HG03103 (cell line): ENCODE results near the gene PICALM.

Source experiments
- ATAC-seq: cut with Tn5 transposase; IDR thresholded peaks from one replicate; pipeline ENCODE4 v1.9.1; 2021; ENCODE audit warnings: low read depth; ENCODE audit not compliant: unreplicated experiment

PICALM gene

DNA sequence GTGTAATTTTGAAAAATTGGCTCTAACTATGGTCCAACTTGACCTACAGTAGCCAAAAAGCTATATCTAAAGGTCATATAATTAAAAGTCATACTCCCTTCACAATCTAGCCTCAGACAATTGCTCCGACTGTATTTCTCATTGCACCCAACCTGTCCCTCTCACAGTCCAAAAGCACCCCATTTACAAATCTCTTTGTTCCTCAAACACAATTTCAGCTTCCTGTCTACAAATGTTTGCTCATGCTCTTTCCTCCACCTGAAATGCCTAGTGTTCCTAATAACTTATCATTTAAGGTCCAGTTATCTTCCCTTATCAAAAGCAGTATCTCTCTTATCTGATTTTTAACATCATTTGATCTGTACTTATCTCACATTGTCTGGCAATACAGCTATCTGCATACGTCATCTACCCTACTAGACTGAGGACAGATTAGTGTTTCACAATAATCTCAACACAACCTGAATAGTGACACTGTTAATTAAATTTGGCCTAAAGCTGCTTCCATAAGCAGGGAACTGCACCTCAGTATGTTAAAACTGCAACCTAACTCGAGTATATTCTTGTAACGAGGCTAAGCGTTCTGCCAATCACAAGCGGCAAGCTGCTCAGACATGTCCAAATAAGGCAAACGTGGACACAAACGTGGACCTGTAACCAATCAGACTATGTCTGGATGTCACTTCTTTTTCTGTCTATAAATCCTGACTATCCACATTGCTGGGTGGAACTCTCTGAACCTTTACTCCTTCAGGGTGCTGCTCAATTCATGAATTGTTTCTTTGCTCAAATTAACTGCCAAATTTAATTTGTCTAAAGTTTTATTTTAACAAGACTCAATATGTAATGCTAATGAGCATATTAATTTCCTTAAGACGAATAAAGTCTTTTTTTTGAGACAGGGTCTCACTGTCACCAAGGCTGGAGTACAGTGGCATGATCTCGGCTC, 15.9 kb downstream of the PICALM start:
- ATAC-seq: no peak

DNA sequence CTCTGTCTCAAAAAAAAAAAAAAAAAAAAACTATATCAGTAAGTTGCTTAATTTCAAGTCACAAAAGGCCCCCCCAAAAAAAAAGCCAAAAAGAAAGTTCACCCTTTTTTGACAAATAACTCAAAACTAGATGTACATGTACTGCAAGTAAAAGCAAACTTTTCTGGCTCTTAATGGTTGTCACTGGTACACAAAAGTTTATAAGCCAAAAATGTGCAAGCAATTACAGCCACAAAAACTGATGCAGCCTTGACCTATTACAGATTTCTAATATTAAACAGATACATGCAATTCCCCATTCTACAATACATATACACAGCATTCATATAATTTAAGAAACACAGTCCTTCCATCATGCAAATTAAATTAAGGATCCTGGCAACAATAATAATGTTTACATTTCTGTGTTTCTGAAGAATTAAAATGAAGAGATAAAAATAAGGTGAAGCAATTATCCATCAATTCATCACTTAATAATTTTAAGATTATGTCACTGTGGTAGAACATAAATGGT, 18.6 kb downstream of the PICALM start:
- no peak for ATAC-seq

DNA sequence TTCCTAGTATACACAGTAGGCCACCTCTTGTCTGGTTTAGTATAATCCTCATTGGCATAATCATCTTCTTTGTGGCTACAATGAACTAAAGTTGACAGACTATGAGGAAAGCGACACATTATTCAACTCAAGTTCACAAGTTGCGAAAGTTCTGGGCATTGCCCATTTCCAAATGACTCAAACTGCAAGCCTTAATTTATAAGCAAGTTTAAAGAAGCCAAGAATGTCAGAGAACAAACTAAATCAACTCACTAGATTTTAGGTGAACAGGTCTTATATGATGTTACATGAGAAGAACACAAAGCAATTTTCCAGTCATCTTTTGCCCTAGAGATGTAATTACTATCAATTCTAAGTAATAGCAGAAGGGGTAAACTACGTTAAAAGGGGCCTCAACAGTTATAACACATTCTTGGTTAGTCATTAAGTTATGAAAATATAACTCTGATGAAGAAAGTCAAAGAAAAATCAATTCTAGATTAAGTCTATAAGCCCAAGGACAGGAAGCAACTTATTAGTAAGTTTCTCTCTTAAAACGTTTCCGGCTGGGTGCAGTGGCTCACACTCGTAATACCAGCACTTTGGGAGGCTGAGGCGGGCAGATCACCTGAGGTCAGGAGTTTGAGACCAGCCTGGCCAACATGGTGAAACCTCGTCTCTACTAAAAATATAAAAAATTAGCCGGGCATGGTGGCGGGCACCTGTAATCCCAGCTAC, 21.5 kb downstream of the PICALM start:
- ATAC-seq: no peak

DNA sequence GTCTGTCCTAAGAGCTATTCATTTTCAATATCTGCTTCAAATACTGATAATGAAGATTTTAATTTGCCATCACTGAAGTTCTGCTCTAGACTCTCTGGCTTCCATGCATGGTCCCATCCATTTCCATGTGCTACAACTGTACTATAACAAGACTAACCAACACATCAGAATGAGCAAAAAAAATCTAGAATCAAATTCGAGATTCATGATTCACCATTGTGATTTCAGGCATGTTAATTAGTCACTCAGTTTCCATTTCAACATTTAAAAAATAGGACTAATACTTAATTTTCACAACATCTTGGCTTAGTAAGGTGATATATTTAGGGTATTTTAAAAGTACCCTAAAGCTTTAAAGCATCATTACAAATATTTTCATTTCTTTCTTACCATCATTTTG, 22.8 kb downstream of the PICALM start:
- no peak for ATAC-seq

DNA sequence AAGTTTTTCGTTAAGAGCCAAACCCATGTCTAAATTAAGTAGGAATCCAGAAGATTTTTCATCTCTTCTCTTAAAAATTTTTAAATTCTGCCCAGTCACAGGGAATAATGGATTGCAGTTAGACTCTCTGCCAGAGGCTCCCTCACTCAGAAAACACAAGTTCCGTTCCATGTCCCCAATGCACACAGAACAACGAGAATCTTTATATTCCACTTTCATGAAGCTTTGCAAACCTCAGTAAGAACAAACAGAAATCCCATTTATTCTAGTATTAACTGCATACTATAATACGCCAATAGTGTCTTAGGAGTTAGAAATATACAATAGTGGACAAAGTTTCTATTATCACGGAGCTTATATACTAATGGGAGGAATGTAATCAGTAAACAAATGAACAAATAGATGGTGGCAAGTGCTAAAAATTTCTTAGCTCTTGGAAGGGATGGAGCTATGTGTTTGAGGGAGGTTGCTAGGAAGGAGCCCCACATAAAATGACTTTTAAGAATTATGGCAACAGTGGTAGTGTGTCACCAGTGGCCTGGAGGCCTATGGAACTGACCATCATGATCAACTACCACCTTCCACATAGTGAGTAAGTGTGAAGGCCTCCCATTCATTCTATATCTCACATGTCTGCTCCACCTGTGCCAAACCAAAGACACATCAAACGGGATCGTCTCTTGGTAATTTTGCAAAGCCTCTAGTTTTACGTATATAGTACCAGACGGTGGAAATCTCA, 24.9 kb downstream of the PICALM start:
- ATAC-seq: no peak

DNA sequence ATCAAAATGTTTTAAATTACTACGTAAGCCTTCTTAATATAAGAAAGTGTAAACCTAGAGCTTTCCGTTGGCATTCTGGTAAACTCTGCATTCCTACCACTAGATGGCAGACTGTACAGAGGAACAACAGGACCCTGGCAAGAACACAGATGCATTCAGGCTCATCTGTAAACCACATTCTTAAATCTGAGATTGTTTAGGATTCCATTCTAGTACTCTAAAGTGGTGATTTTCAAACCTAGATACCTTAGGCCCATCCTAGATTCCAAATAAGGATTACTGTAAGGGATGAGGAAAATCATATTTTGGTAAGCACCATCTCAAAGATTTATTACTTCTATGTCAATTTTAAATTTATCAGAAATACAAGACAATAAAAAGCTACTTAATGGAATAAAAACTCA, 26.9 kb downstream of the PICALM start:
- ATAC-seq: peak; percentile 48

DNA sequence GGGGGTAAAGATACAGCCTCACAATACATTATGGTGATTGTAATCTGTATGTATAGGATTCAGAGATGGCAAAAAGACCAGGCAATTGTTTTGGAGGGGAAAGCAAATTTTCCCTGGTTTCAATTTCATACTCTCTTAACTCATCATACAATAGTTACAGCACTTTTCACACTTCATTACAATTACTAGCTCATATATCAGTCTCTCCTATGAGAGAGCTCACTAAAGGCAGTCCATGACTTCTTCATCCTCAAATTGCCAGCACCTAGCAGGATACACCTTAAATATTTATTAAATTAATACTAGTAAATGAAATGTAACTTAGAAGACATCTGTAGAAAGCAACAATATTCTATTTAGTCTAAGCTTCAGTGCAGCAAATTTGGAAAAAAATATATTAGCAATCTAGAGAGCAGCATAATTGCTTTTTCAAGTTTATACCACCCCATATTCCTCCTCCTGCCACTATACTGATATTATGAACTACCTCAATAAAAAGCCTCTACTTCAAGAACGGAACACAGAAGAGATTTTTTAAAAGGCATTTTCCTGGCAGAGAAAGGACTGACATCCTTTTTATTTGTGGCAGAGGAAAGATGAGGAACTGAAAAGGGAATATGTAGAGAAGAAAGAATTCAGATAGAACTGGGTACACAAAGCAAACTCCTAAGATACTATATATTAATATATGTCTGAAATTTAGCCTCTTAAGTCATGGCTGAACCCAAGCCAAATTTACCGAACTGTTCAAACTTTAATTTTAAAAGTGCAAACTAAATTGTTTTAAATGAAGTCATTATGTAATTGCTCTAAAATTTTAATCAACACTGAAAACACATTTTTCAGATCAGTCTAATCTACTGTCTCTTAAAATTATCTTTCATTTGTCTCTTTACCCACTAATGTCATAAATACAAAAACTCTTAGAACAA, 27.7 kb downstream of the PICALM start:
- no peak for ATAC-seq

DNA sequence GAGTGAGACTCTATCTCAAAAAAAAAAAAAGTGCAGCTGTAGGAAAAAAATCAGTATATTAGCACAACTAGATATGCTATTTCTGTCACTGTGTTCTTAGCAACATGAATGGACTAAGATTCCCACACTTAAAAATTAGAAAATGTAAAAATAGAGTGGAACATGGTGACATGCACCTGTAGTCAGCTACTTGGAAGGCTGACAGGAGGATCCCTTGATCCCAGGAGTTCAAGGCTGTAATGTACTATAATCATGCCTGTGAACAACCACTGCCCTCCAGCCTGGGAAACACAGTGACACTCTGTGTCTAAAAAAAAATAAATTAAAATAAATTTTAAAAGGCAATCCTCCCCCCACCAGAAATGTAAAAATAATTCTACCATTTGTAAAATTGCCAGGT, 29.8 kb downstream of the PICALM start:
- ATAC-seq: no peak

DNA sequence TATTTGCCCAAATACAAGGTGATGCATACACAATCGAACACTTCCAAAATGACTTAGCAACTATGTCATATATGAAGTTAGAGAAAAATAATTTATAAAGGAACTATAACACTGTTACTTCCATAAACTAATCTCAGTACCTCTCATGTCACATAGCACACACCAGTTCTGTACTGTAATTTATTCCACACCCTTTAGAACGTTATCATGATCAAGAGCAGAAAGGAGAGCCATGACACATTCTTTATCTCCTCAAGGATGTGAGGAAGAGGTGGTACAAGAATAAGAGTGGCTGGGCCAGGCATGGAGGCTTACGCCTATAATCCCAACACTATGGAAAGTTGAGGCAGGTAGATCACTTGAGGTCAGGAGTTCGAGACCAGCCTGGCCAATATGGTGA, 31.1 kb downstream of the PICALM start:
- ATAC-seq: no peak

DNA sequence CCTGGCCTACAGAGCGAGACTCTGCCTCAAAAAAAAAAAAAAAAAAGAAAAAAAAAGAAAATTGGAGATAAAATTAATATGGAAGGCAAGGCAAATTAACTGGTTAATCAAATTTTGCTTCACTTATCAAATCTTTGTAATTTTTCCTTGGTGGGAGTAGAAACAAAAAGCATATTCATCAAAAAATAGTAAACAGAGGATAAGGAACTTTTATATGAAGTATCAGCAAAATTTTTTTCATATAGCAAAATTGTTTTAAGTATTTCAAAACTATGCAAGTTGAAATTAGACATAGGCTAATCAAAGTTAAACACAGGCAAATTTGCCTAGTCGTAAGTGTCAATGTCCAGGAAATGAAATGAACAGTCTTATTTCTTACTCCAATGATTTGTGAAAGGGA, 33.0 kb downstream of the PICALM start:
- no peak for ATAC-seq

DNA sequence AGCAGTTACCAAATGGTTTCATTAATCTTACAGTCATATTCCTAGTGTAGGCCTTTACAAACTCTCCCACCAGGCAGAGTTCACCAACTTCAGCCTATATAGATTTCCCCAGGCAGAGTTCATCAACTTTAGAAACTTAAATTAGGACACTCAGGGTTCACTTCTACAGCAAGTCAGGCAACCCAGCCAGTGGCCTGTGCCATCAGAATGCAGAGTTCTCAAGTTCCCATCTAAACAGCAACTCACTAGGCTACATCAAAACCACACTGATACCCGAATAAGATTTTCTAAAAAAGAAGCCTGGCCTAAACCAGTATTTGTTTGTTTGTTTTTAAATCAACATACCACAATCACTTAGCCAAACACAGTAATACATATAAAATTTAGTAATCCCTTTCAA, 33.7 kb downstream of the PICALM start:
- ATAC-seq: no peak

DNA sequence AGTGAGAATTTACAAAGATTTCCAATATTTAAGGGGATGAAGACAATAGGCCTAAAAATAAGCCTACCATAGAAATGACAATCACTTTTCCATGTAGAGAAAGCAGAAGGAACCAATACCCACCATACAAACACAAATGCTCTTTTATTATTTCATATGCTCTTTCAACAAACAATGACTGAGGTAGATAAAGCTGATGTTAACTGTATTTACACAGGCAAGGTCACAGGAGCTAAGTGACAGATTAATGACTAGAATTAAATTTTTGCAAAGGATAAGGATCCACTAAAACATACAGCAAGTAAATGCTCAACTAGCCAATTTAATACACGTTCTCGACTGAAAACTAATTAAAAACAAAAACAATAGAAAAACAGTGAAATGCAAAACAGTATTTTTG, 34.2 kb downstream of the PICALM start:
- ATAC-seq: no peak

DNA sequence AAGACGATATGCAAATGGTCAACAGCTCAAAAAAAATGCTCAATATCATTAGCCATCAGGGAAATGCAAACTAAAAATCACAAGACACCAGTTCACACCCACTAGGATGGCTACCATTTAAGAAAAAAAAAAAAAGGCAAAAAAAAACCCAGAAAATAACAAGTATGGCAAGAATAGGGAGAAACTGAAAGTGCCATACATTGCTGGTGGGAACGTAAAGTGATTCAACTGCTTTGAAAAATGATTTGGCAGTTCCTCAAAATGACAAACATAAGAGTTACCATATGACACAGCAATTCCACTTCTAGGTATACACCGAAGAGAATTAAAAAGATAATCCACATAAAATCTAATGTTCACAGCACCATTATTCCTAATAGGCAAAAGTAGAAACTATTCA, 47.5 kb downstream of the PICALM start:
- no peak for ATAC-seq

DNA sequence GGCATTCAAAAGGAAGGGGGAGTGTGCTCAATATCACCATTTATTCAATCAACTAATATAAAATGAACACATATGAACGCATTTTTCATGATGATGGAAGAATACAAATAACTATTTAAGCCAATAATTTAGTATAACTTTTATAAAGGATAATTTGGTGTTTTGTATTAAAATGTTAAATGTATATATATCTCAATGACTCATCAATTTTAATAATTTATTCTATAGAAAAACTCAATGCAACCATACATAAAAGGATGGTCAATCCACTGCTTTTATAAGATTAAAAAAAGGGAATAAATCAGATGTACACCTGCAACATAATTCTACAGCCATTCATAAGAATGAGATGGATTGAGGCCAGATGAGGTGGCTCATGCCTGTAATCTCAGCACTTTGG, 50.6 kb downstream of the PICALM start:
- ATAC-seq: no peak

DNA sequence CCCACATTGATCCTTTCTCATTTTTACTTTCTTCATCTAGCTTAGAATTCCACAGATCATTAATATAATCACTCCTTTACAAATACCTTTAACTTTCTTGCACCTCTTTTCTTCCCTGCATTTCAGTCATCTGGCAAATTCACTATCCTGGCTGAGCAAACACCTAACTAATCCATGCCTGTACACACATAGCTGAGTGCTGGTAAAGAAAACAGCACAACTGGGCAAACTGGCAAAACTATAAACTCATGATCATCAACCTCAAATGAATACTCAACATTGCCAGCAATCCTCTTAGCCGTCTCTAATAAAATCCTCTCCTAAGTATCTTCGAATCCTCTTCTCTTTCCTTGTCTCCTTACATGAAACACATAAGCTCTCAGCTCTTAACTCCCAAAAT, 52.4 kb downstream of the PICALM start:
- no peak for ATAC-seq

DNA sequence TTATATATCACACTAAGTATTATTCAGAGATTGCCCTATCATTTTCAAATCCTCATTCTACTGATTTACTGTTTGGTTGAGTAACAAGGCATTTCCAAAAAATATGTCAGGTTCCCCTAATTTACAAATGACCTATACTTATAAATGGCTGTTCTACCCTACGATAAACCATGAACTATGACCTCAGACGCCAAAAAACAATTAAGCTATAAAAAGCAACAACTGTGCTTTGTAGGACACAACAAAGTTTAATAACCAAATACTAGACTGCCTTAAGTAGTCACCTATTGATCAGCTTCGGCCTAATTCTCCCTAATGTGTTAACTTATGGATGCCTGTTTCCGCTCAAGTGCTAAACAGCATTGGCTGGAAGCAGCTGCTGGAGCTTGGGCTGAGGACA, 53.2 kb downstream of the PICALM start:
- ATAC-seq: no peak

DNA sequence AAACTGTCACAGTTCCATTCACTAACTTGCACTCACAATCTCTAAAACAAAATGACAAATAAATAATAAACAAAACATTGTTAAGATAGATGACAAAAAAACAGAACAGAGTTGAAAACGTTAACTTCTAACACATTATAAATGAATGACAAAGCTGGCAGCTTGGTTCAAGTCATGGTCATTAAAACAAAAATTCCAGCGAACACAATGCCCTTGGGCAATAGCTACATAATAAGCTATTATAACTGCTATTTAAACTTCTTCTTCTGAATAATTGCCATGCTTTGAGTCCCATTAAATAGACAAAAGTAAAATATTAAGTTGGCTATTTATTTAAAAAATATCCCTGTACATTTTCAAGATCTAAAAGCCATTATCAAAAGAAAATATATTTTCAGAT, 54.7 kb downstream of the PICALM start:
- no peak for ATAC-seq

DNA sequence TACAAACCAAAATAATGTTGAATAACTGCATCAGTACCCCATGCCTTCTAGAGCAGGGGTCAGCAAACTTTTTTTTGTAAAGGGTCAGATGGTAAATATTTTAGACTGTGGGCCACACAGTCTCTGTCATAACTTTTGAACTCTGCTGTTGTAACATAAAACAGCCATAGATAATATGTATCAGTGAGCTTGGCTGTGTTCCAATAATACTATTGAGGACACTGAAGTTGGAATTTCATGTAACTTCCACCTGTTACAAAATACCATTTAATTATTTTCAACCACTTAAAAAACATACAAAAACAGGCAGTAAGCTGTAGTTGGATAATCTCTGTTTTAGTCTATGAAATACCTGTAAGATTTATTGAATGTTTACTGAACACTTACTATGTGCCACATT, 55.2 kb downstream of the PICALM start:
- ATAC-seq: no peak

DNA sequence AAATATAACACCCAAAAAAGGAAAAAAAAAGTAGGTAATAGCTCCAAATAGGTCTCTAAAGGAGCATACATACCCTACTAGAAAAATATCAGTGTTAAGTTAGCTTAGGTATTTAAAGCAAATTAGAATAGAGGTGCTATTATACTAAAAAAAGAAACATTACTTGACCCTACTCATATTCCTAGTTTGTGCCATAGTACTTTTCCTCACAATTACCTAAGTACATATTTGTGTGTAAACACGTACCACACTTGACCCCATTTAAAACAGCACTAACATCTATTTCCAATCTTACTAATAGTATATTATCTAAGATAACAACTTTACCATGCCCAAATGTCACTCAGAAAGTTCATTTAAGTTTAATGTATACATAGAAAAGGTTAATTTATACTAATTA, 57.7 kb downstream of the PICALM start:
- no peak for ATAC-seq

DNA sequence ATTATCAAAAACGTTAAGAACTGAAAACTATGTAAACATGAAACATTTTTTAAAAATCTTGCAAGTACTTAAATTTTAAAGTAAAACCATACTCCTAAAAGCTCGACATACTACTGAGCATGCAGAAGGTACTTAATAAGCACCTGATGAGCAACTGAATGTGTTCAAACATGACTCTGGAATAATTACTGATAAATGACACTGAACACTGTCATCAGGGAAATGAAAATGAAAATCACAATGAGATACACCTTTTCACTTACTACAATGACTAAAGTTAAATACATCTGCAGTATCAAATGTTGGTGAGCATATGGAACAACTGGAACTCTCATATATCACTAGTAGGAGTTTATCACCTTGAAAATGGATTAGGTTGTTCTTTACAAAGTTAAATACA, 65.2 kb downstream of the PICALM start:
- ATAC-seq: no peak
